OCI-LY1 (cell line): ENCODE data around the gene KIAA0232.

Experiments used
- H2AFZ ChIP-seq: fragments of 200-600 bp; sonication (generic), shearing (Covaris generic); 2 replicates; pipeline ENCODE4 v1.6.0; 2014; ENCODE audit warnings: antibody characterized with exemption, mild to moderate bottlenecking, low read length
- H3F3A ChIP-seq: fragments of 200-600 bp; sonication (generic), shearing (Covaris generic); 2 replicates; pipeline ENCODE4 v1.6.0; 2014; ENCODE audit warnings: mild to moderate bottlenecking, antibody characterized with exemption, low read length, moderate library complexity; ENCODE audit not compliant: insufficient read depth
- H3K27ac ChIP-seq: fragments of 200-600 bp; sonication (generic); 2 replicates; pipeline ENCODE4 v1.5.1; 2014; ENCODE audit warnings: low read length, mixed run types, mild to moderate bottlenecking, low read depth; ENCODE audit not compliant: poor library complexity, severe bottlenecking
- H3K27me3 ChIP-seq: fragments of 200-600 bp; sonication (generic); 2 replicates; pipeline ENCODE4 v1.6.0; 2014; ENCODE audit warnings: antibody characterized with exemption, mild to moderate bottlenecking, low read length, moderate library complexity; ENCODE audit not compliant: insufficient read depth
- H3K36me3 ChIP-seq: fragments of 200-600 bp; sonication (generic); 2 replicates; pipeline ENCODE4 v1.6.1; 2014; ENCODE audit warnings: mild to moderate bottlenecking, antibody characterized with exemption, low read length, moderate library complexity, mixed read lengths; ENCODE audit not compliant: insufficient read depth
- H3K4me1 ChIP-seq: fragments of 200-600 bp; sonication (generic); 2 replicates; pipeline ENCODE4 v1.5.1; 2014; ENCODE audit warnings: mild to moderate bottlenecking, low read length, moderate library complexity; ENCODE audit not compliant: insufficient read depth, severe bottlenecking
- H3K4me2 ChIP-seq: fragments of 200-600 bp; sonication (generic), shearing (Covaris generic); 2 replicates; pipeline ENCODE4 v1.6.1; 2014; ENCODE audit warnings: low read length
- H3K4me3 ChIP-seq: fragments of 200-600 bp; sonication (generic); 2 replicates; pipeline ENCODE4 v1.5.1; 2014; ENCODE audit warnings: low read length, low read depth, mild to moderate bottlenecking, mixed read lengths; ENCODE audit not compliant: poor library complexity, severe bottlenecking
- H3K79me2 ChIP-seq: fragments of 200-600 bp; shearing (Covaris generic); 2 replicates; pipeline ENCODE4 v1.6.1; 2016; ENCODE audit warnings: mixed run types, low read length, mixed read lengths; ENCODE audit not compliant: insufficient read depth
- H3K9ac ChIP-seq: fragments of 200-600 bp; sonication (generic), shearing (Covaris generic); 2 replicates; pipeline ENCODE4 v1.6.1; 2014; ENCODE audit warnings: mild to moderate bottlenecking, low read length, mixed read lengths
- H3K9me2 ChIP-seq: fragments of 200-600 bp; sonication (generic), shearing (Covaris generic); 2 replicates; pipeline ENCODE4 v1.6.1; 2014; ENCODE audit warnings: low read depth, mild to moderate bottlenecking, low read length, mixed read lengths
- H3K9me3 ChIP-seq: fragments of 200-600 bp; shearing (Covaris generic); 2 replicates; pipeline ENCODE4 v1.6.1; 2014; ENCODE audit warnings: low read length, mixed read lengths
- H4K20me1 ChIP-seq: fragments of 200-600 bp; sonication (generic), shearing (Covaris generic); 2 replicates; pipeline ENCODE4 v1.6.0; 2016; ENCODE audit warnings: mild to moderate bottlenecking, low read length; ENCODE audit not compliant: insufficient read depth
- CTCF ChIP-seq: fragments of 200-600 bp; sonication (generic), shearing (Covaris generic); IDR thresholded peaks from 2 replicates; pipeline ENCODE4 v1.5.1; 2017; ENCODE audit warnings: mild to moderate bottlenecking, antibody characterized with exemption, low read length, moderate library complexity, mixed read lengths
- EZH2 ChIP-seq: fragments of 200-600 bp; sonication (generic), shearing (Covaris generic); IDR thresholded peaks from 2 replicates; pipeline ENCODE4 v1.8.0; 2017; ENCODE audit warnings: borderline replicate concordance, mixed run types, mild to moderate bottlenecking, antibody characterized with exemption, low read length, moderate library complexity, mixed read lengths

The KIAA0232 gene

DNA sequence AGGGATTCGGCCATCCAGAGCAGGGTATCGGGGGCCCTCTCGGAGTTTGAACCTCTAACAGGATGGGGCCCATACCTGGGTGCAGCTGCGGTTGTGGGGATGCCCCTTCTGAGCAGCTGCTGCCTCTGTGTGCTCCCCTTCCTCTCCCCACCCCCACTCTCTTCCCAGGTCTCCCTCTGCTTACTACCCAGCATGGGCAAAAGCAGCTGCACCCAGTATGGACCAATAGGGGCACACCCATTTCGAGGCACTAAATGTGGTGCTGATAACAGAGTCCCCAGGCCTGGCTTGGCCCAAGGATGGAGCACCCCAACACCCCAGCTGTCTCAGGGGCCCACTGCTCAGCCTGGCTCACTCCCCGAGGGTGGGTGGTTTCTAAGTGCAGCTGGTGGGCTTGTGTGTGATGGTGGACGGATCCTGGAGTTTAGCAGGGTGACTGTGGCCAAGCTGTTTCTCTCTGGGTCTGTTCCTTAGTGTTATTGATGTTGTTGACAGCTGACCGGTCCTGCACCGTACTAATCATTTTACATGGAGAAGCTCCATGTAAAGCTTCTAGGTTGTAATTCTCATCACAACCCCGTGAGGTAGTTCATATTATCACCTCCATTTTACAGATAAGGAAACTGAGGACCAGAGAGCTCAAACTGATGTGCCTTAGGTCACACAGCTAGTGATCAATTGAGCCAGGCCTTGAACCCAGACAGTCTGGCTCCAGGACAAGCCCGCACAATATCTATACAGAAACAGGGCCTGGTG lies 13.1 kb upstream of the KIAA0232 start:
- H3K9me2 ChIP-seq, result no peaks in the 10 kb centered on the region
- H2AFZ ChIP-seq, result no peak overlapping the region
- no peak for TF ChIP-seq CTCF
- no peak for TF ChIP-seq EZH2
- no peak overlapping the region for H3K27ac ChIP-seq
- H3K36me3 ChIP-seq, result no peaks in the 10 kb centered on the region
- H4K20me1 ChIP-seq, result no peaks in the 10 kb centered on the region
- no peak overlapping the region for H3K4me2 ChIP-seq
- no peaks in the 10 kb centered on the region for H3K4me1 ChIP-seq
- no peaks in the 10 kb centered on the region for H3K9me3 ChIP-seq
- no peaks in the 10 kb centered on the region for H3F3A ChIP-seq
- H3K4me3 ChIP-seq, result no peak overlapping the region
- H3K27me3 ChIP-seq, result no peaks in the 10 kb centered on the region
- no peak overlapping the region for H3K9ac ChIP-seq
- H3K79me2 ChIP-seq, result no peaks in the 10 kb centered on the region

DNA sequence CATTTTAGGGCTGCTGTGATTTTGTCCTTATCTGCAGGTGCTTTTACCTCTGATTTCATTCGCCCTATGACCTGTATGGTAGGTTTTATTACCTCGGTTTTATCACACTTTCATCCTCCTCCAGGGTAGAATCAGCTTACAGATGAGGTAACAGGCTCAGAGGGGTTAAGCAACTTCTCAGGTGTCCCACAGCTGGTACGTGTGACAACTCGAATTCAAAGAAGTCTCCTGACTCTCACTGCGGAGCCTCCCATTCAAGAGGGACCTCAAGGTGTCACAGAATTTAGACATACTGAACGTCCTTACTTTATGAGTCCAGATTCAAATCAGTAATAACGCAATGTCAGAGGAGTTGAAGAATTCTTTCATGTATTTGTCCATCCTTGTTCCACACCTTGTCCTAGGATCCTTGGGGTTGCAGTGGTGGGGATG lies 12.5 kb upstream of the KIAA0232 start:
- TF ChIP-seq EZH2 (no peak), CTCF (no peak)
- H3K4me3 ChIP-seq, result no peak overlapping the region
- no peaks in the 10 kb centered on the region for H3F3A ChIP-seq
- no peaks in the 10 kb centered on the region for H3K79me2 ChIP-seq
- H3K4me1 ChIP-seq, result no peaks in the 10 kb centered on the region
- no peaks in the 10 kb centered on the region for H3K9me2 ChIP-seq
- H3K9ac ChIP-seq, result no peak overlapping the region
- no peak overlapping the region for H2AFZ ChIP-seq
- no peaks in the 10 kb centered on the region for H4K20me1 ChIP-seq
- H3K27me3 ChIP-seq, result no peaks in the 10 kb centered on the region
- H3K27ac ChIP-seq, result no peak overlapping the region
- H3K9me3 ChIP-seq, result no peaks in the 10 kb centered on the region
- H3K4me2 ChIP-seq, result no peak overlapping the region
- no peaks in the 10 kb centered on the region for H3K36me3 ChIP-seq

DNA sequence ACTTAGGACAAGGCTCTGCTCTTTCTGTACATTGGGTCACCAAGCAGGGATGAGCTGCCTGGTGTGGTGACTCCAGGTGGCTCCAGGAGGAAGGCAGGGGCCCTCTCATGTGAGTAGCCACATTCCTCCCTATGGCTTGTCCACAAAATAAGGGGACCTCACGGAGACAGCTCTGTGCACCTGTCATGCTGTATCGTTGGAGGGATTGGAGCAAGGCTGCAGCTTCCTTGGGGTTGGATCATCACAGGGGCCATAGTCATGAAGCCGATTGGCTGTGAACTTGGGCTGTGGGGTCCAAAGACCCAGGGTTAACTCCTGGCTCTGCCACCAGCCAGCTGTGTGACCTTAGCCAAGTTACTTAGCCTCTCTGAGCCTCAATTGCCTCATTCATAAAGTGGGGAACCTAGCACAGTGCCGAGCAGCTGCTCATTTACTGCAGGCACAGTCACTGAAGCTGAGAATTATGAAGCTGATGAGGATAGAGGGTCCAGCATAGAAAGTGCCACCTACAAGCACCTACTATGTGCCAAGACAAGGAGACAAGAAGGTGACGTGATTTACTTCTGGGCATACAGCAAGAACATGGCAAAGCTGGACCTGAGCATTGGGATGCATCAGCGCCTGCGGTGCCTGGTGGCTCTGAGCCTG lies 11.8 kb upstream of the KIAA0232 start:
- no peaks in the 10 kb centered on the region for H4K20me1 ChIP-seq
- no peaks in the 10 kb centered on the region for H3K9me3 ChIP-seq
- no peak overlapping the region for H3K4me2 ChIP-seq
- no peak overlapping the region for H2AFZ ChIP-seq
- H3K4me1 ChIP-seq, result no peaks in the 10 kb centered on the region
- no peaks in the 10 kb centered on the region for H3K36me3 ChIP-seq
- H3F3A ChIP-seq, result no peaks in the 10 kb centered on the region
- H3K27ac ChIP-seq, result no peak overlapping the region
- H3K4me3 ChIP-seq, result no peak overlapping the region
- no peak for TF ChIP-seq EZH2
- no peak for TF ChIP-seq CTCF
- H3K9me2 ChIP-seq, result no peaks in the 10 kb centered on the region
- H3K27me3 ChIP-seq, result no peaks in the 10 kb centered on the region
- no peaks in the 10 kb centered on the region for H3K79me2 ChIP-seq
- no peak overlapping the region for H3K9ac ChIP-seq
